WTC11 (cell line): ENCODE results near the gene IGFBP1.

Experiments used
- CTCF ChIP-seq: fragments of 200-600 bp; IDR thresholded peaks from 2 replicates; pipeline ENCODE4 v1.8.0; 2022; ENCODE audit warnings: antibody characterized with exemption
- MAX ChIP-seq: sonication (generic); formaldehyde crosslinking; IDR thresholded peaks from 2 replicates; pipeline ENCODE4 v1.8.0; 2022; ENCODE audit warnings: mild to moderate bottlenecking, missing genetic modification reagents
- NR2C2 ChIP-seq: sonication (generic); formaldehyde crosslinking; IDR thresholded peaks from 2 replicates; pipeline ENCODE4 v1.8.0; 2022; ENCODE audit warnings: mild to moderate bottlenecking, missing genetic modification reagents
- RELA ChIP-seq: sonication (generic); formaldehyde crosslinking; IDR thresholded peaks from 2 replicates; pipeline ENCODE4 v1.8.1; 2022; ENCODE audit warnings: missing genetic modification reagents, mild to moderate bottlenecking, borderline replicate concordance
- SP1 ChIP-seq: sonication (generic); formaldehyde crosslinking; conservative IDR thresholded peaks from 2 replicates; pipeline ENCODE4 v1.8.1; 2022; ENCODE audit warnings: missing genetic modification reagents
- TF ChIP-seq, protein P1 (sequence below): sonication (generic); formaldehyde crosslinking; conservative IDR thresholded peaks from 2 replicates; pipeline ENCODE4 v1.8.1; 2022; ENCODE audit warnings: mild to moderate bottlenecking, missing genetic modification reagents
- TF ChIP-seq, protein P2 (sequence below): fragments of 250-450 bp; sonication (Bioruptor Pico); IDR thresholded peaks from 2 replicates; pipeline ENCODE4 v2.1.2; 2022; ENCODE audit warnings: mild to moderate bottlenecking, moderate library complexity

DNA sequence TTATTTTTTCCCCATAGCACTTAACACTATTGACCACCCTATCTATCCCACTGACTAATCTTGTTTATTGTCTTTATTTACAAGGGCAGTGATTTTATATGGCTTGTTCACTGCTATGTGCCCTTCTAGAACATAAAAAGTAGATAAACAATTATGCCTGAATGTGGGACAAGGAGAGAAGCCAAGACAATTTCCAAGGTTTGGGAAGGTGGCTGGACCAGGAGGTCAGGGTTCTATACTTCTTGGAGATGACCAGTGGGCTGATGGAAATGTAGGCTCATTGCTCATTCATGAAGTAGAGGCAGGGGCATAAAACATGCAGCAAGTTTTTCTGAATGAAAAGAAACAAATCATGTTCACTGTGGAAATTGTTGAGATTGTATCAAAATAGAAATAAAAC lies 21.3 kb downstream of the IGFBP1 start:
- TF ChIP-seq, protein P1, sequence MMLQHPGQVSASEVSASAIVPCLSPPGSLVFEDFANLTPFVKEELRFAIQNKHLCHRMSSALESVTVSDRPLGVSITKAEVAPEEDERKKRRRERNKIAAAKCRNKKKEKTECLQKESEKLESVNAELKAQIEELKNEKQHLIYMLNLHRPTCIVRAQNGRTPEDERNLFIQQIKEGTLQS, result no peak
- TF ChIP-seq CTCF, result no peak
- TF ChIP-seq RELA (CRISPR knock-in tag), result no peak
- no peak for TF ChIP-seq SP1
- TF ChIP-seq, protein P2, sequence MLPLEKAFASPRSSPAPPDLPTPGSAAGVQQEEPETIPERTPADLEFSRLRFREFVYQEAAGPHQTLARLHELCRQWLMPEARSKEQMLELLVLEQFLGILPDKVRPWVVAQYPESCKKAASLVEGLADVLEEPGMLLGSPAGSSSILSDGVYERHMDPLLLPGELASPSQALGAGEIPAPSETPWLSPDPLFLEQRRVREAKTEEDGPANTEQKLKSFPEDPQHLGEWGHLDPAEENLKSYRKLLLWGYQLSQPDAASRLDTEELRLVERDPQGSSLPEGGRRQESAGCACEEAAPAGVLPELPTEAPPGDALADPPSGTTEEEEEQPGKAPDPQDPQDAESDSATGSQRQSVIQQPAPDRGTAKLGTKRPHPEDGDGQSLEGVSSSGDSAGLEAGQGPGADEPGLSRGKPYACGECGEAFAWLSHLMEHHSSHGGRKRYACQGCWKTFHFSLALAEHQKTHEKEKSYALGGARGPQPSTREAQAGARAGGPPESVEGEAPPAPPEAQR (CRISPR knock-in tag), result no peak
- TF ChIP-seq NR2C2, result no peak
- TF ChIP-seq MAX (CRISPR knock-in tag), result no peak
